Activated naive CD8-positive, alpha-beta T cell treated with anti-CD3 and anti-CD28 coated beads, Interleukin-2, amount 10 ng/mL, durations not matched to agents 7 days and 5 days (primary cell): ENCODE measurements around the gene NFIB. TPM values are rescaled to one million over a fixed set of nuclear protein-coding genes. Genes with fewer than 3 reads are reported as not detected.
A peak's percentile ranks its signal among the peaks of the same experiment; 100 is the strongest.

Experiments used
- ATAC-seq: fragments of 150-1000 bp; cut with Tn5 transposase; one replicate; pipeline ENCODE4 v1.10.0; 2021; ENCODE audit warnings: low read depth, moderate library complexity
- POLR2A ChIA-PET: fragments of 350-600 bp; sonication (Branson Sonifier 250); formaldehyde crosslinking; loops from one replicate; lab custom pipeline; 2021; ENCODE audit warnings: antibody characterized with exemption; lab: Charles Lee
- DNase-seq: peaks from one replicate; pipeline ENCODE4 v3.0.0; 2021
- H3K27ac Mint-ChIP-seq: one replicate; pipeline ENCODE4 v1.8.0; 2022; ENCODE audit warnings: mild to moderate bottlenecking, mixed read lengths
- H3K27me3 Mint-ChIP-seq: one replicate; pipeline ENCODE4 v1.8.0; 2022; ENCODE audit warnings: mild to moderate bottlenecking, moderate library complexity, mixed read lengths
- H3K36me3 Mint-ChIP-seq: one replicate; pipeline ENCODE4 v1.8.0; 2021; ENCODE audit warnings: mild to moderate bottlenecking, mixed read lengths
- H3K4me1 Mint-ChIP-seq: one replicate; pipeline ENCODE4 v1.8.0; 2021; ENCODE audit warnings: mixed read lengths
- H3K4me3 Mint-ChIP-seq: one replicate; pipeline ENCODE4 v1.8.0; 2022; ENCODE audit warnings: mild to moderate bottlenecking, moderate library complexity, mixed read lengths
- H3K9me3 Mint-ChIP-seq: one replicate; pipeline ENCODE4 v1.8.0; 2021; ENCODE audit warnings: mixed read lengths
- total RNA-seq, 2 experiments: library from RNA; stranded (reverse); gene quantifications; one replicate each; pipeline ENCODE4 v1.2.3, GENCODE V29; 2021

Gene NFIB
- total RNA-seq, 2 experiments from 2014 or later, result not detected

DNA sequence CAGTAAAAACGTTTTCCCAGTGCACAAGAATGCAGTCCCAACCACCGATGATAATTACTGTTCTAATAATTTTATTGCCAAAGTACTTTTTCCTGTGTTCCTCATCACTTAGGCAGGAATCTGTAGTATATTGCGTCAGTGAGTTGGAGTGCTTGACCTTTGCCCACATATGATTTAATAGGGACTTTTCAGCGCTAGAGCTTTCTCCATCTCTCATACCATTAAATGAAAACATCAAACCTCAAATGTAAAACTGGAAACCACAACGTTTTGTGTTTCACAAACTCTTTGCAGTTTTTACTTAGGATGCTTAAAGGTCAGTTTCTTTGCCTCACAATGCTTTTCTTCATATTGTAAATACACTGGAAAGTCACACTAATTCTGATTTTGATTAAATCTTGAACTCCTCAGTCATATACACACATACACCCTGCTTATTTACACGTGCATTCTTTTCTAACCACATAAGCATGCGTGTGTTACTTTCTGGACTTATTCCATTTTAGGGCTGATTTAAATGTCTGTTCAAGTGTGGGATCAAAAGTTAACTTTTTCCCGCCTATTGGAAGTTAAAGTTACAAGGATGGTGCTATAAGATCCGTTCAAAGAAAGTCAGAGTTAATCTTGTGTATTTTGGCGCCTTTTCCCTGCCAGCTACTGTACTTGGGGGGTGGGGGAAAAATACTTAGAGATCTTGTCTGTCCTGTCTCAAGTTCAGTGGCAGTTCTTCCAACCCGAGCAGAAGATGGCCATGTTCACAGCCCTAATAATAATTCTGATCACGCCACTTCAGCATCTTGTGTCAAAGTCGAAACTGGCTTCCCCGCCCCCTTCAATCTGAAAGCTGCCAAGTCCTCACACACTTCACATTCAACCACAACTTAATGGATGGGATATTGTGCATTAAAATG, 6.6 kb upstream of the NFIB start:
- H3K4me3 Mint-ChIP-seq, result peak overlapping the region; percentile 50
- POLR2A ChIA-PET, result no interaction called here
- peaks cover 78% of the 10 kb centered on the region for H3K27me3 Mint-ChIP-seq
- DNase-seq (no peak), ATAC-seq (no peak)
- no peaks in the 10 kb centered on the region for H3K9me3 Mint-ChIP-seq
- no peaks in the 10 kb centered on the region for H3K36me3 Mint-ChIP-seq
- H3K27ac Mint-ChIP-seq, result peak overlapping the region; percentile 55
- H3K4me1 Mint-ChIP-seq, result peaks cover 17% of the 10 kb centered on the region

DNA sequence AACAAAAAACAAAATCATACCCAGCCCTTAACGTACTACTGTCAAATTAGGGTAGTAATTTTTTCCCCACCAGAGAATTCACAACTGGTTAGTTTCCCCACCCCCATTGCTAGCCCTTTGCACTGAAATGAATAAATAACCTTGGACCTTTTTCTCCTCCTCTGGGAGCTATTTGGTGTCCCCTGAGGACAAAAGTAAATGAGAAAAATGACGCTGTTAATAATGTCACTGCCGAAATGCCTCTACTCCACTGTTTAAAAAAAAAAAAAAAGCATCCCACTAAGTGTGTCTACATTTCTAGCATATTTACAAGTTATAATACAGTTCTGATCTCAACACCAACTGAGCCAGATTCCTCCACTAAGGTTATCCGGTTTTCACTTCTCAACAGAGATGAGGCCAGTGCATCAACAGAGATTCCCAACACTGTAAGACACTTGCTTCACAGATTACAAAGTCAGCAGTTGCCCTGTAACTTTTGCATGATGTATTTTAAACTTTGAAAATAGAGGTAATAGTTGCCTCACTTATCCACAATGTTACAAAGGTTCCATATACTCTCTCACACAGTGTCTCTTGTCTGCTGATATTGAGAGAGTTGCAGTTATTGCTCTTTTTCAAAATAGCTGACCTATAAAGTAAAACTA, 5.1 kb upstream of the NFIB start:
- no peak overlapping the region for H3K27ac Mint-ChIP-seq
- H3K36me3 Mint-ChIP-seq, result peaks cover 2% of the 10 kb centered on the region
- peaks cover 22% of the 10 kb centered on the region for H3K4me1 Mint-ChIP-seq
- H3K9me3 Mint-ChIP-seq, result no peaks in the 10 kb centered on the region
- H3K27me3 Mint-ChIP-seq, result peaks cover 76% of the 10 kb centered on the region
- H3K4me3 Mint-ChIP-seq, result no peak overlapping the region
- DNase-seq, result no peak
- no peak for ATAC-seq
- POLR2A ChIA-PET, result no interaction called here

- H3K9me3 Mint-ChIP-seq, result no peaks in the 10 kb centered on the region
- peaks cover 73% of the 10 kb centered on the region for H3K27me3 Mint-ChIP-seq
- peaks cover 25% of the 10 kb centered on the region for H3K4me1 Mint-ChIP-seq
- H3K4me3 Mint-ChIP-seq, result no peak overlapping the region
- no peak overlapping the region for H3K27ac Mint-ChIP-seq
- H3K36me3 Mint-ChIP-seq, result peaks cover 5% of the 10 kb centered on the region
- POLR2A ChIA-PET, result no interaction called here
- ATAC-seq, result no peak
- DNase-seq, result no peak
Observed at GRCh38 chr9:14318361-14318760, 4.4 kb upstream of the NFIB start.

GRCh38 chr9:14317667-14318320, 3.9 kb upstream of the NFIB start:
- peaks cover 24% of the 10 kb centered on the region for H3K4me1 Mint-ChIP-seq
- POLR2A ChIA-PET, result no interaction called here
- H3K9me3 Mint-ChIP-seq, result no peaks in the 10 kb centered on the region
- H3K27ac Mint-ChIP-seq, result no peak overlapping the region
- H3K36me3 Mint-ChIP-seq, result peaks cover 6% of the 10 kb centered on the region
- DNase-seq (no peak), ATAC-seq (no peak)
- H3K27me3 Mint-ChIP-seq, result peaks cover 71% of the 10 kb centered on the region
- H3K4me3 Mint-ChIP-seq, result no peak overlapping the region

DNA sequence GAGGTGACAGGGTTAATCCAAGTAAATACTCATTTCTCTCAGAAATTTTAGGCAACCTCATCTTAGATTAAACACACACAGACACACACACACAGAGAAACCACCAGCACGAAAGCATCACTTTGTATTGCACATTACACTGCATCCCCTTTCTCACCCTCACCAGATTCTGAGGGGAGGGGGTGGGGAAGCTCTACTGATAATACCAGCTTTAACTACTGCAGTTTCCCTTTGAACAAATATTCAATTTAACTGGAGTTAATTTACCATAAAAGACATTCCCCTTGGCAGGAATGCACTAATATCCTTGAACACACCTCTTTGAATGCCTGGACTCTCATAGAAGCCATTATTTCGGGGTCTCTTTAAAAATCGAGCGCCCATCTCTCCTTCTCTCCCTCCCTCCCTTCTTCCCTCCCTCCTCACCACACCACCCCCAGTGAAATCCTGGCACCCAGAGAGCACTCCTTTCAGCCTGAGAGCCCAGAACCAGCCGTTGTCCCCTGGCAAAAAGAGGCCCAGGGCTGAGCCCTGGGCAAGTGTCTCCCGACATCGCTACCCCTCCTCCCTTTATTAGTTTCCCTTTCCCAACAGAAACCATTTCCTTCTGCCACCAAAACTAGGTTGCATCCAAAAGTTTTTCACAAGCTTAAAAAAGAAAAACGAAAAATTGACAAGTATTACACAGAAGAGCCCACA, 2.8 kb upstream of the NFIB start:
- Mint-ChIP-seq H3K9me3 (no peaks in the 10 kb centered on the region), H3K36me3 (peaks cover 6% of the 10 kb centered on the region), H3K4me3 (peak overlapping the region; percentile 35), H3K27me3 (peaks cover 82% of the 10 kb centered on the region), H3K4me1 (peaks cover 22% of the 10 kb centered on the region), H3K27ac (no peak overlapping the region)
- DNase-seq (no peak), ATAC-seq (no peak)
- POLR2A ChIA-PET, result no interaction called here

GRCh38 chr9:14315875-14316601, 2.1 kb upstream of the NFIB start:
- Mint-ChIP-seq H3K9me3 (no peaks in the 10 kb centered on the region), H3K36me3 (peaks cover 6% of the 10 kb centered on the region), H3K4me1 (peaks cover 17% of the 10 kb centered on the region), H3K4me3 (peak overlapping the region; percentile 75), H3K27me3 (peaks cover 81% of the 10 kb centered on the region), H3K27ac (no peak overlapping the region)
- POLR2A ChIA-PET, result no interaction called here
- DNase-seq (no peak), ATAC-seq (no peak)

DNA sequence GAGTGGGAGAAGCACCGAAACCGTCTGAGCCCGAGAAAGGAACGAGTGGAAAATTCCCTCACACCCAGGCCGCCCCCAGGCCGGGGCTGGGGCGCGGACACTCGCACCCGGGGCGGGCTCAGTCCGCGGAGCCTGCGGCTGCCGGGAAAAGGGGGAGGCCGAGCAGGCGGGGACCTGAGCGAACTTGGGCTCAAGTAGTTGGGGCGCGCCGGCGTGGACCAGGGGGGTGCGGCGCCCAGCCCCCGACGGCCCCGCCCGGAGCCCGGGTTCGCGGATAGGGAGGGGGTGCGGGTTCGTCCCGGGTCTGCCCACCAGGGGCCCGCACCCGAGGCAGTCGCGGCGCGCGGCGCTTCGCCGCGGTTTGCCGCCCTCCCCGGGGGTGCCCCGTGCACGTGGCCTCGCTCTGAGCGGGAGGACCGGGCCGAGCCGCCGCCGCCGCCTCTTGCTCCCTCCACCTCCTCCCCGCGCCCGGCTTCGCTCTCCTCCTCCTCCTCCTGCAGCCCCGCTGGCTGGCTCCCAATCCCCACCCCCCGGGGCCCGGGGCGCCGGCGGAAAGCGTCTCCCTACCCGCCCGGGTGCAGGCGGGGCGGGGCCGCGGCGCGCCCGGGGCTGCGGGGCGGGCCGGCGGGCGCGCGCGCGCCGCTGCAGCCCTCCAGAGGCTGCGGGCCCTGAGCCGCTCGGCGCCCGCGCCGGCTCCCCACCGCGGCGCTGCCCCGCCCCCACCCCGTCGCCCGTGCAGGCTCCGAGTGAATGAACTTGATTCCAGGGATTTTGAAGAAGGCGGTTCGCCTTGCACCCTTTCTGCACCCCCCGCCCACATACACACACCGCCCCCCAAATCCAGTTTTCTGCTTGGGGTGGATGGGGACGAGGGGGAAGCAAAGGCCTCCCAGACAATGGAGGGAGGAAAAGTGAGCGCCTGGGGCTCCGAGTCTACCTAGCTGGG, 1.3 kb upstream of the NFIB start:
- DNase-seq, result peak; percentile 46
- Mint-ChIP-seq H3K9me3 (no peaks in the 10 kb centered on the region), H3K4me3 (peak overlapping the region; percentile 78), H3K36me3 (peaks cover 6% of the 10 kb centered on the region), H3K27ac (no peak overlapping the region), H3K27me3 (peaks cover 73% of the 10 kb centered on the region), H3K4me1 (peaks cover 14% of the 10 kb centered on the region)
- POLR2A ChIA-PET, result no interaction called here
- peak; percentile 64 for ATAC-seq

DNA sequence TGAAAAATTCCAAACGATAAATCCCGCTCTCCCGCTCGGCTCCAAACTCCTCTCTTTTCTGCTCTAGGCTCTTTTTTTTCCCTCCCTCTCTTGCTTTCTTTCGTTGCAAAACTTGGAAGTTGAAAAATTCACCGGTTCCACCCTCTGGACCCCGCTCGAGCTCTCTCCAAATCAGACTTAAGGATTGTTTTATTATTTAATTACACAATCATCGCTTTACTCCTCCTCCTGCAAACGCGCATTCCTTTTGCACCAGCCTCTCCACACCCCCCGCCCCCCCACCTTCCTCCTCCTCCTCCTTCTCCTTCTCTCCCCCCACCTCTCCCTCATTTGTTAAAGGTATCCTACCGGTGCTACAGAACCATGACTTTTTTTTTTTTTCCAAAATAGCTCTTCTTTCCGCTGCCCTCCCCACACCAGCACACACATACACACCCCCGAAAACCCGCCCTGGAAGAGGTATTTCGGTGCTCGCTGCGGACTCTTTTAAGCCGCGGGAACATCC, 535 bp upstream of the NFIB start:
- Mint-ChIP-seq H3K27ac (no peak overlapping the region), H3K9me3 (no peaks in the 10 kb centered on the region), H3K4me1 (peaks cover 14% of the 10 kb centered on the region), H3K27me3 (peaks cover 67% of the 10 kb centered on the region), H3K4me3 (peak overlapping the region; percentile 78), H3K36me3 (peaks cover 6% of the 10 kb centered on the region)
- no peak for ATAC-seq
- POLR2A ChIA-PET, result no interaction called here
- DNase-seq, result no peak

DNA sequence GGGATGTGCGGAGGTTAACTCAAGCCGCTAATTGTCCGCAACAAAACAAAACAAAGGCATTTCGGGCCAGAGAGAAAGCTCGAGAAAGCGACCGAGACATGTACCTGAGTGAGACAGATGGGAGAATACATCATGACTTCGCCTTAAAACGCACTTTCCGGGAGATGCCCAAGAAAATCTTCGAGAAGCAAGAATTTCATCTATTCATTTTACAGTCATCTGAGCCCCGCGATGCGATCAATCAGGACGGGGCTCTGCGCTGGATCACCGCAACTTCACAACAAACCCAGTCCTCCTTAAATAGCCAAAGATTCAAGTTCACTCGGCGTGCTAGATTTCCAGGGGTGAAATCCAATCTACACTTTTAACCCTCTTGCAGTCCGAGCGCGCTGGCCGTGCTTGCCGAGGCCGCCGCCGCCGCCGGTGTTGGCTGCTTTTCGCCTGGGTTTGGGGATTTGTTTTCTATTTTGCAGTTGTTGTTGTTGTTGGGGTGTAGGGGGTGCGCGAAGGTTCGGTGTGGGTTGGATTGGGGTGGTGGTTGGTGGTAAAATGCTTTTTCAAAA, 482 bp downstream of the NFIB start:
- H3K27me3 Mint-ChIP-seq, result peaks cover 57% of the 10 kb centered on the region
- peak overlapping the region; percentile 75 for H3K4me3 Mint-ChIP-seq
- DNase-seq, result peak; percentile 32
- ATAC-seq, result no peak
- POLR2A ChIA-PET, result no interaction called here
- H3K27ac Mint-ChIP-seq, result peak overlapping the region; percentile 21
- no peaks in the 10 kb centered on the region for H3K9me3 Mint-ChIP-seq
- H3K36me3 Mint-ChIP-seq, result peaks cover 6% of the 10 kb centered on the region
- H3K4me1 Mint-ChIP-seq, result peaks cover 14% of the 10 kb centered on the region

DNA sequence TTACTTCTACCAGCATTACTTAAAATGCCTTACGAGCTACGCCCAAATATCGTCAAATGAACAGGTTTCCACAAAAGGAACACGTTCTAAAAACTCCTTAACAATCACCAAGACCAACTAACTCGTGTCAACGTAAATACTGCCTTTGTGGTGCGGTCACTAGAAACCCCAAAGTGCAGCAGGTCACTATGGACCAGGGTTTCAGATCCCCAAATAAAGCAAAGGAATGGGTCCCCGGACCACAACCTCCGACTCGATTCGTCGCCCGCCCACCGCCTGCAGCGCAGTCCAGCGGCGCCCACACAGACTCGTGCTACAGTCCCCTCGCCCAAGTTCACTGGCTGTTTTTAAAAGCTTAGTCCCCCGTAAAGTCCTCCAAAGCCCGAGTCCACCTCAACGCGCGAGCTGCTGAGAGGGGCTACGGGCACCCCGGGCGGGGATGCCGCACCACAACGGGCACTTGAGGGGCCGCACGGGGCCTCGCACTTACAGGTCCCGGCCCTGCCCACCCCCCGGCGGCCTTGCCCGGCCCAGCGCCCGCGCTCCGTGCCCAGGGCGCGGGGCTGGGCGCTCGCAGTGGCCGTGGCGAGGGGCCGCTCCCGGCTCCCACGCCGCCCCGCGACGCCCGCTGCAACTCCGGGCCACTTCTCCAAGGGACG, 1.1 kb downstream of the NFIB start:
- H3K27ac Mint-ChIP-seq, result peak overlapping the region; percentile 21
- no peaks in the 10 kb centered on the region for H3K9me3 Mint-ChIP-seq
- POLR2A ChIA-PET, result no interaction called here

DNA sequence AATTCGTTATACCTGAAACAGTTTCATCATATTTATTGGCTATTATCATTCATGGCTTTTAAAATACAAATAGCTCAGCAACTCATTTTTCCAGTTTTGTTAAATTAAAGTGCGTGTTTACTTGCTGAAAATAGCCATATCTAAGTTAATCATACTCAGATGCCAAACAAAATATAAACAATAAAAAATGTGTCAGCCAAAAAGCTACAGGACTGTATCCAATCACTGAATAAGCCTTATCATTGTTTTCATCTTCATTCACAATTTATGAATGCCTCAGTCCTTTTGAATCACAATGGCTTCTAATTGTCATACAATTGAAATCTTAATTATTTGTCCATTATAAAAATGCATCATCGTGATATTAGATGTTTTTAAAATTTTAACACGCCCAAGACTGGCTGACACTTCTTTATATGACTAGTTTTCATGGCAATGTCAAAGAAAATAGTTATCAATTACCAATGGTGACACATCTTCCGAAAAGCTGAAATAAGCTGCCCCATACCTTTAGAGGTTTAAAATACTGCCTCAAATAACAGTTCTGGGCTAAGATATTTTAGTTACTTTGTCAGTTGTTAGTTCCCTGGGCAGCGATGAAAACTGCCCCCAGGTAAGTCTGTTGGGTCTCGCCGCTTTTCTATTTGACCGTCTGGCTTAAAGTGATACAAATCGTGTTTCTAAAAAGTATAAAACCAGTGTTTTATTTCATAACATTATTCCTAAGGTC, 1.8 kb downstream of the NFIB start:
- H3K27ac Mint-ChIP-seq, result no peak overlapping the region
- H3K4me3 Mint-ChIP-seq, result no peak overlapping the region
- H3K36me3 Mint-ChIP-seq, result peaks cover 6% of the 10 kb centered on the region
- peaks cover 44% of the 10 kb centered on the region for H3K27me3 Mint-ChIP-seq
- ATAC-seq (no peak), DNase-seq (no peak)
- H3K9me3 Mint-ChIP-seq, result no peaks in the 10 kb centered on the region
- peaks cover 14% of the 10 kb centered on the region for H3K4me1 Mint-ChIP-seq
- POLR2A ChIA-PET, result no interaction called here

More for the DNA sequence above, 1.1 kb downstream of the NFIB start:
- ATAC-seq (no peak), DNase-seq (peak; percentile 31)
- Mint-ChIP-seq H3K27me3 (peaks cover 51% of the 10 kb centered on the region), H3K36me3 (peaks cover 6% of the 10 kb centered on the region), H3K4me1 (peaks cover 14% of the 10 kb centered on the region), H3K4me3 (peak overlapping the region; percentile 75)
